OCI-LY3 (cell line): ENCODE data around the gene MFSD11.
"Not testable (repeated sequence)": the region's sequence is repeated elsewhere in the genome, so short reads cannot be mapped to it uniquely, and the experiment has no call there.

Experiments used
- EZH2phosphoT487 ChIP-seq: fragments of 200-600 bp; shearing (Covaris generic); IDR thresholded peaks from 2 replicates; pipeline ENCODE4 v1.6.1; 2018; ENCODE audit warnings: antibody characterized with exemption, mixed run types, low read depth
- TF ChIP-seq, protein P1 (sequence below): fragments of 200-600, 300-600 bp; sonication (generic); IDR thresholded peaks from 2 replicates; pipeline ENCODE4 v1.5.1; 2014; ENCODE audit warnings: antibody characterized with exemption, low read length, low read depth

DNA sequence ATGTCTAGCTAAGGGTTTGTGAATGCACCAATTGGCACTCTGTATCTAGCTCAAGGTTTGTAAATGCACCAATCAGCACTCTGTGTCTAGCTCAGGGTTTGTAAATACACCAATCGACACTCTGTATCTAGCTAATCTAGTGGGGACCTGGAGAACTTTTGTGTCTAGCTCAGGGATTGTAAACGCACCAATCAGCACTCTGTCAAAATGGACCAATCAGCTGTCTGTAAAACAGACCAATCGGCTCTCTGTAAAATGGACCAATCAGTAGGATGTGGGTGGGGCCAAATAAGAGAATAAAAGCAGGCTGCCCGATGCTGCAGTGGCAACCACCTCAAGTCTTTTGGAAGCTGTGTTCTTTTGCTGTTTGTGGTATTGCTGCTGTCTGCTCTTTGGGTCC is 68.8 kb downstream of the MFSD11 start:
- TF ChIP-seq, protein P1, sequence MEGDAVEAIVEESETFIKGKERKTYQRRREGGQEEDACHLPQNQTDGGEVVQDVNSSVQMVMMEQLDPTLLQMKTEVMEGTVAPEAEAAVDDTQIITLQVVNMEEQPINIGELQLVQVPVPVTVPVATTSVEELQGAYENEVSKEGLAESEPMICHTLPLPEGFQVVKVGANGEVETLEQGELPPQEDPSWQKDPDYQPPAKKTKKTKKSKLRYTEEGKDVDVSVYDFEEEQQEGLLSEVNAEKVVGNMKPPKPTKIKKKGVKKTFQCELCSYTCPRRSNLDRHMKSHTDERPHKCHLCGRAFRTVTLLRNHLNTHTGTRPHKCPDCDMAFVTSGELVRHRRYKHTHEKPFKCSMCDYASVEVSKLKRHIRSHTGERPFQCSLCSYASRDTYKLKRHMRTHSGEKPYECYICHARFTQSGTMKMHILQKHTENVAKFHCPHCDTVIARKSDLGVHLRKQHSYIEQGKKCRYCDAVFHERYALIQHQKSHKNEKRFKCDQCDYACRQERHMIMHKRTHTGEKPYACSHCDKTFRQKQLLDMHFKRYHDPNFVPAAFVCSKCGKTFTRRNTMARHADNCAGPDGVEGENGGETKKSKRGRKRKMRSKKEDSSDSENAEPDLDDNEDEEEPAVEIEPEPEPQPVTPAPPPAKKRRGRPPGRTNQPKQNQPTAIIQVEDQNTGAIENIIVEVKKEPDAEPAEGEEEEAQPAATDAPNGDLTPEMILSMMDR: not testable (repeated sequence)
- not testable (repeated sequence) for TF ChIP-seq EZH2phosphoT487
